Osteocyte (in vitro differentiated cells): ENCODE measurements around the gene SRSF11. TPM values are rescaled to one million over a fixed set of nuclear protein-coding genes. Genes with fewer than 3 reads are reported as not detected.

Experiments used
- DNase-seq: peaks from one replicate; pipeline ENCODE4 v3.0.0; 2021; ENCODE audit warnings: mixed read lengths; ENCODE audit not compliant: unreplicated experiment; ENCODE audit errors: extremely low spot score
- H3K27ac Mint-ChIP-seq: one replicate; pipeline ENCODE4 v1.8.0; 2021; ENCODE audit warnings: mild to moderate bottlenecking, mixed read lengths; ENCODE audit not compliant: unreplicated experiment
- H3K27me3 Mint-ChIP-seq: one replicate; pipeline ENCODE4 v1.8.0; 2021; ENCODE audit warnings: mixed read lengths; ENCODE audit not compliant: unreplicated experiment
- H3K36me3 Mint-ChIP-seq: one replicate; pipeline ENCODE4 v1.8.0; 2021; ENCODE audit warnings: mixed read lengths; ENCODE audit not compliant: unreplicated experiment
- H3K4me1 Mint-ChIP-seq: one replicate; pipeline ENCODE4 v1.8.0; 2021; ENCODE audit warnings: mixed read lengths; ENCODE audit not compliant: unreplicated experiment
- H3K4me3 Mint-ChIP-seq: one replicate; pipeline ENCODE4 v1.8.0; 2021; ENCODE audit warnings: mild to moderate bottlenecking, moderate library complexity, mixed read lengths; ENCODE audit not compliant: unreplicated experiment
- H3K9me3 Mint-ChIP-seq: one replicate; pipeline ENCODE4 v1.8.0; 2021; ENCODE audit warnings: mixed read lengths; ENCODE audit not compliant: unreplicated experiment
- CTCF ChIP-seq: fragments of 200-600 bp; sonication (generic); IDR thresholded peaks from 2 replicates; pipeline ENCODE4 v1.5.0; 2021; ENCODE audit warnings: antibody characterized with exemption, mild to moderate bottlenecking, moderate library complexity
- total RNA-seq: library from RNA; stranded (reverse); gene quantifications from 2 replicates; pipeline ENCODE4 v1.2.1, GENCODE V29; 2021

The SRSF11 gene
- total RNA-seq, 1 donor from 2014 or later: 214 TPM

DNA sequence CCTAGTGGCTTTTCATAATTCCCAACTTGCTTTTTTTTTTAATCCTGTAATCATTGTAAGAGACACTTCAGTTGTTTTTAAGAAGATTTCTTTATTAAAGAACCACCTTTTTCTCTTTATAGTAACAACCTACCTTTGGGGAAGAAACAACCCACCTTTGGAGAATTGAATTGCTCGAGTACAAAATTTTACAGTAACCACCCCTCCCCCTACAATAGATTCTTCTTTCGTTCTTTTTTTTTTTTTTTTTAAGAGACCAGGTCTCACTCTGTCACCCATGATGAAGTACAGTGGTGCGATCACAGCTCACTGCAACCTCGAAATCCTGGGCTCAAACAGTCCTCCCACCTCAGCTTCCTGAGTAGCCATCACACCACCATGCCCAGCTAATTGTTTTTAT is 13.7 kb upstream of the SRSF11 start:
- H3K27me3 Mint-ChIP-seq: no peaks in the 10 kb centered on the region
- peaks cover 50% of the 10 kb centered on the region for H3K4me1 Mint-ChIP-seq
- peaks cover 6% of the 10 kb centered on the region for H3K36me3 Mint-ChIP-seq
- H3K9me3 Mint-ChIP-seq: no peaks in the 10 kb centered on the region
- H3K4me3 Mint-ChIP-seq: peak overlapping the region; percentile 97
- TF ChIP-seq CTCF: no peak
- H3K27ac Mint-ChIP-seq: no peak overlapping the region
- no peak for DNase-seq

- no peak overlapping the region for H3K27ac Mint-ChIP-seq
- H3K27me3 Mint-ChIP-seq: no peaks in the 10 kb centered on the region
- no peaks in the 10 kb centered on the region for H3K9me3 Mint-ChIP-seq
- H3K36me3 Mint-ChIP-seq: peaks cover 6% of the 10 kb centered on the region
- no peak overlapping the region for H3K4me3 Mint-ChIP-seq
- no peak for DNase-seq
- no peak for TF ChIP-seq CTCF
- peaks cover 49% of the 10 kb centered on the region for H3K4me1 Mint-ChIP-seq
Measured at GRCh38 chr1:70208292-70208691, 12.9 kb upstream of the SRSF11 start.

GRCh38 chr1:70210820-70211219 is 10.4 kb upstream of the SRSF11 start:
- no peak for DNase-seq
- Mint-ChIP-seq H3K4me1 (peaks cover 34% of the 10 kb centered on the region), H3K4me3 (no peak overlapping the region), H3K9me3 (no peaks in the 10 kb centered on the region), H3K27me3 (no peaks in the 10 kb centered on the region), H3K36me3 (peaks cover 6% of the 10 kb centered on the region), H3K27ac (no peak overlapping the region)
- TF ChIP-seq CTCF: no peak

- DNase-seq: no peak
- Mint-ChIP-seq H3K27me3 (no peaks in the 10 kb centered on the region), H3K9me3 (no peaks in the 10 kb centered on the region), H3K36me3 (peaks cover 9% of the 10 kb centered on the region), H3K4me1 (peaks cover 29% of the 10 kb centered on the region), H3K4me3 (no peak overlapping the region), H3K27ac (no peak overlapping the region)
- no peak for TF ChIP-seq CTCF
Measured at GRCh38 chr1:70211541-70211940, 9.6 kb upstream of the SRSF11 start.

- no peak for DNase-seq
- peak overlapping the region; percentile 23 for H3K27ac Mint-ChIP-seq
Measured at GRCh38 chr1:70220015-70220414, 1.2 kb upstream of the SRSF11 start.

More at GRCh38 chr1:70220015-70220414, 1.2 kb upstream of the SRSF11 start:
- H3K27me3 Mint-ChIP-seq: no peaks in the 10 kb centered on the region
- no peaks in the 10 kb centered on the region for H3K9me3 Mint-ChIP-seq
- H3K4me3 Mint-ChIP-seq: peak overlapping the region; percentile 57
- H3K4me1 Mint-ChIP-seq: peaks cover 35% of the 10 kb centered on the region
- H3K36me3 Mint-ChIP-seq: peaks cover 33% of the 10 kb centered on the region
- TF ChIP-seq CTCF: no peak
